ENCODE results near the gene ZNF423.

The ZNF423 gene

GRCh38 chr16:49625311-49626065, 230.4 kb downstream of the ZNF423 start:
- TF ChIP-seq SIN3A (IDR thresholded peaks at IDR 0.05; ENCODE audit: borderline replicate concordance, insufficient read depth, low read length), result no peak
- no peak for TF ChIP-seq REST (IDR thresholded peaks at IDR 0.05; ENCODE audit: insufficient read depth in 1 of 2, low read depth in 2 of 2, low read length in 2 of 2)
- no peak for TF ChIP-seq POLR2AphosphoS5 (IDR thresholded peaks at IDR 0.05; ENCODE audit: low read depth, low read length)
- no peak for TF ChIP-seq TAF1 (IDR thresholded peaks at IDR 0.05; ENCODE audit: borderline replicate concordance, insufficient read depth, low read length)
- no peak for TF ChIP-seq FOXP2 (optimal IDR thresholded peaks at IDR 0.05; ENCODE audit: borderline replicate concordance, extremely low read depth, extremely low read length, insufficient read depth)

- TF ChIP-seq REST (IDR thresholded peaks at IDR 0.05; ENCODE audit: insufficient read depth in 1 of 2, low read depth in 2 of 2, low read length in 2 of 2) (no peak), SIN3A (IDR thresholded peaks at IDR 0.05; ENCODE audit: borderline replicate concordance, insufficient read depth, low read length) (no peak)
These were observed 232.2 kb downstream of the ZNF423 start for GRCh38 chr16:49623501-49624266.

- TF ChIP-seq SIN3A (IDR thresholded peaks at IDR 0.05; ENCODE audit: borderline replicate concordance, insufficient read depth, low read length), result no peak
- TF ChIP-seq REST (IDR thresholded peaks at IDR 0.05; ENCODE audit: insufficient read depth in 1 of 2, low read depth in 2 of 2, low read length in 2 of 2), result no peak
- no peak for TF ChIP-seq POLR2AphosphoS5 (IDR thresholded peaks at IDR 0.05; ENCODE audit: low read depth, low read length)
- no peak for TF ChIP-seq TAF1 (IDR thresholded peaks at IDR 0.05; ENCODE audit: borderline replicate concordance, insufficient read depth, low read length)
- TF ChIP-seq FOXP2 (optimal IDR thresholded peaks at IDR 0.05; ENCODE audit: borderline replicate concordance, extremely low read depth, extremely low read length, insufficient read depth), result no peak
These were observed 233.2 kb downstream of the ZNF423 start for GRCh38 chr16:49622421-49623402.

- TF ChIP-seq SIN3A (IDR thresholded peaks at IDR 0.05; ENCODE audit: borderline replicate concordance, insufficient read depth, low read length) (no peak), REST (IDR thresholded peaks at IDR 0.05; ENCODE audit: insufficient read depth in 1 of 2, low read depth in 2 of 2, low read length in 2 of 2) (no peak), POLR2AphosphoS5 (IDR thresholded peaks at IDR 0.05; ENCODE audit: low read depth, low read length) (no peak), FOXP2 (optimal IDR thresholded peaks at IDR 0.05; ENCODE audit: borderline replicate concordance, extremely low read depth, extremely low read length, insufficient read depth) (no peak), TAF1 (IDR thresholded peaks at IDR 0.05; ENCODE audit: borderline replicate concordance, insufficient read depth, low read length) (no peak)
These were observed 233.9 kb downstream of the ZNF423 start for GRCh38 chr16:49622084-49622390.

Measured in PFSK-1 (cell line).